Activated CD4-positive, alpha-beta T cell treated with anti-CD3 and anti-CD28 coated beads for 24 hours (primary cell): ENCODE data around the gene PRG2.
"Not testable (repeated sequence)": the region's sequence is repeated elsewhere in the genome, so short reads cannot be mapped to it uniquely, and the experiment has no call there.

Experiments used
- DNase-seq, 2 donors: peaks; one replicate each; pipeline ENCODE4 v3.0.0-alpha.2; 2020; ENCODE audit warnings: low read depth in 2 of 2

PRG2 gene

DNA sequence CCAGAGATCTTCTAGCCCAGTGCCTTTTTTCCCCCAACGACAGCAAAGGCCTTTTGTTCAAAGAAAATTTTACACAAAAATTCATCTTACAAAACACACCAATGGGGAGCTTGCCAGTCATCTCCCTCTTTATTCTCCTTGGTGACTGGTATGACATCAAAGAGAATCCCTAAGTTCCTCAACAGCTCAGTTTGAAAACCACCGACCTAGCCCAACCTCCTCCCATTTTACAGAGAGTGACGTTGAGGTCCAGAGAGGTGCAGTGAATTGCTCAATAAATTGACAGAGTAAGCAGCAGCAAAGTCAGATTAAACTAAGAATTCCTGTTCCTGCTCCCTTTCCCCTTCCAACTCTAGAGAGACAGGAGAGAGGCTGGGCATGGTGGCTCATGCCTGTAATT is 28.7 kb upstream of the PRG2 start:
- DNase-seq: no peak

DNA sequence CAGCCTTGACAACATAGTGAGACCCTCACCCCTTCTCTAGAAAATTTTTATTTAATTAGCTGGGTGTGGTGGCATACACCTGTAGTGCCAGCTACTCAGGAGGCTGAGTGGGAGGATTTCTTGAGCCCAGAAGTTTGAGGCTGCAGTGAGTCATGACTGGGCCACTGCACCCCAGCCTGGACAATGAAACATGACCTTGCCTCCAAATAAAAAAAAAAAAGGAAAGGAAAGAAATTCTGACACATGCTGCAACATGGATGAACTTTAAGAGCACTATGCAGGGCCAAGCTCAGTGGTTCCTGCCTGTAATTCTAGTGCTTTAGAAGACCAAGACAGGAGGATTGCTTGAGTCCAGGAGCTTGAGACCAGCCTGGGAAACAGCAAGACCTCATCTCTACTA is 27.7 kb upstream of the PRG2 start:
- DNase-seq: no peak

DNA sequence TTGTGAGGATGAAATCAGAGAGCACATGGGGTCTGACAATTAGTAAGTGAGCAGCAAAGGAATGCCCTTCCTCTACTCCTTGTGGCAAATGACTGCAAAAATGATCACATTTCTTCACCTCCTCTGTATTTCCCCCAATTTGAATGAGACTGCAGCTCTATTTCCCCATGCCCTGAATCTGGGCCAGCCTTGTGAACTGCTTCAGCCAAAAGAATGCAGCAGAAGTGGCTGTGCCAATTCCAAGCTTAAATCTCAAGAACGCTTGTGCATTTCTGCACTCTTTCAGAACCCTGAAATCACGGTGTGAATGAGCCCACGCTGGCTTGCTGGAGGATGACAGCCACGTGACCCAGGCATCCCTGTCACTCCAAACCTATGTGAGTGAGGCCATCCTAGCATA is 26.6 kb upstream of the PRG2 start:
- no peak for DNase-seq

DNA sequence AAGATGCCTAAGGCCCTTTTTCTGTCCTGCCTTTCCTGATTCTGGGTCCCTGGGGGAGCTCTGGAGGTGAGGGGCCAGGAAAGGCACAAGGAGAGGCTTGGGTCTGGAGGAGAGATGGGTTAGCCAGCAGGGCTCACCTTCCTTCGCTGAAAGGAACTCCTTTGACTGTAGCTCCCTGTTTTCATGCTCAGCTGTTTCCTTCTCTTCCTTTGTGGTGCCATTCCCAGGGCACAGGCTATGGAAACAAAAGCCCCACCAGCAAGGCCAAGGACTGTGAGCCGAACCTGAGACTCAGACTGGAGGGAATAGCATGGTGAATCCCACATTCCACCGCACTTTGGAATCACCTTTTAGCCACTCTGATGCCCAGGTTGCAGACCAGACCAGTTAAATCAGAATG is 26.0 kb upstream of the PRG2 start:
- DNase-seq: no peak

DNA sequence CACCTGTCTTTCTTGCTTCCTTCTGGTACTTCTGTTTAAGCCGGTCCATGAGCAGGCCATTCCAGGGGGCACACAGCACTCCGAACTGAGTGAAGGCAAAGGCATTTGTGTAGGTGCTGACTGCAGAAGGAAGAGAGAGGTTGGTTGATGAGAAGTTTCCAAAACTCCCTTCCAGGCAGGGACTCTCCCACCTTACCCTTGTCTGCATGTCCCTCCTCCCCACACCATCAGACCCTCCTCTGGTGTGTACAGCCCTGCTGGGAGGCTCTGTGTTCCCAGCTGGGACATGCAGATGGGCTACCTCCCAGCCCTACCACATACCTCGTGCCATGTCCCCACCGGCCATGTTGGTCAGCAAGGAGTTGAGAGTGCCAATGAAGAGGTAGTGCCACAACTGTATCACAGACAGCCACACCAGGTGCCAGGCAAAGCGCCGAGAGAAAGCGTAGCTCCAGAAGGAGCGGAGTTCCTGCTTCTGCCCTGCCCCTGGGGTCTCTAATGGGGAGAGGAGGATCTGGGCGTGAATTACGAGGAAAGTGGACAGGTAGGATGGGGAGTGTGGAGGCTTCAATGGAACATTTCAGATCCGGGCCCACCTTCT is 24.3 kb upstream of the PRG2 start:
- DNase-seq: no peak

DNA sequence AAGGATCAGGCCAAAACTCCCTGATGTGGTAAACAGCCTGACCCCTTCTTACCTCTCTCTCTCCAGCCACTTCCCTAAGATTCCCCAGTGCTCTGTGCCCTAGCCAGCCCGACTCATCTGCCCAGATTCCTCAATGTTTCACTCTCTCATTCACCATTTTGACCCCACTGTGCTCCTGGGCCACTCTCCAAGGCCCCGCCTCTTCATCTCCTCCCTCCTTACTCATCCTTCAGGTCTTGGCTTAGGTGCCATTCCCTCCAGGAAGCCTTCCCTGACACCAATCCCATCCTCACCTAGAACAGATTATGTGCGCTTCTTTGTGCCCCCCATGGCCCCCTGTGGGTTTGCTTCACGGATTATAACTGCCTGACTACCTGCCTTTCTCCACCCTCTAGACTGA is 23.2 kb upstream of the PRG2 start:
- no peak for DNase-seq

DNA sequence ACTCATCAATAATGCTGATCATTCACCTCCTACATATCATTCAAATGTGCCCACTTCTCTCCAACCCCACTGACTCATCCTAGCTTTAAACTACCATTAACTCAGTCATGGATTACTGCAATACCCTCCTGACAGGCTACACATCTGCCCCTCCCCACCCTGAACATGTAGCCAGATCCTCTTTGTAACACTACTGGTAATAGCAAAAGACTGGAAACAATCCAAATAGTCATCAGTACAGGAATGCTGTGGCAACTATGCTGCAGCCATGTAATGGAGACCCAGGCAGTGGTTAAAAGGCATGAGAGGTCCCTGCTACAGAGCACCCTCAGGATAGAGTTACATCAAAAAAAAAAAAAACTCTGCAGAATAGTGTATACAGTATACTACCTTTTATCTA is 19.8 kb upstream of the PRG2 start:
- no peak for DNase-seq

DNA sequence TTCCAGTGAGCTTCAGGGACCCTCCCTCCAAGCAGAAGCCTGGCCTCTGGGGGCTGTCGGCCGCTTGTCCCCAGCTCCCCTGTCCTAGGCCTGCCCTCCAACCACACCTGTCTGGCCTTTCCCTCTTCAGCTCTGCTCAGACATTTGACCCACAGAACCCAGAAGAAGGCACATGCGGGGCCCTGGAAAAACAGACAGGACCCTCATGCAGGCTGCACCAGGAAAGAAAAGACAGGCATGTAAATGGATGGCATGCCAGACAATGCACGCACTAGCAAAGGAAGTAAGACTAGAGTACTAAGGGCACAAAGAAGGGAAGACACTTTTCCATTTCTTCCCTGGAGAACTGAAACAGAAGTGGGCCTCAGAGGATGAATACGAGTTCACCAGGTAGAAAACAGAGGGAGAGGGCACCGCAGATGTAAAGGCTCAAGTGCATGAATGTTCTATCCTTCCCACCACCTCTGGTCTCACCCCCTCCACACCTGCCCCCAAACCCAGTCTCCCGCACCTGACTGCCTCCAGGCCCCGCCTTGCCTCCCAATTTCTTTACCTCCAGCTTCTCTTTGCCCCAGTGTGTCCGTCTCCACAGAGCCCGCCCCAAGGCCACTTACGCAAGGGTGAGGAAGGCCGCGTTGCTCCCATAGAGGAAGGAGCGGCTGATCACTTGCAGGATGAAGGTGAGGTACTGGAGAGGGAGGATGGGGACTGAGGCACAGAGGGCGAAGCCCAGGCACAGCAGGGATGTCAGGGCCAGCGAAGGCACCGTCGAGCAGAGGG is 19.1 kb upstream of the PRG2 start:
- DNase-seq: no peak

DNA sequence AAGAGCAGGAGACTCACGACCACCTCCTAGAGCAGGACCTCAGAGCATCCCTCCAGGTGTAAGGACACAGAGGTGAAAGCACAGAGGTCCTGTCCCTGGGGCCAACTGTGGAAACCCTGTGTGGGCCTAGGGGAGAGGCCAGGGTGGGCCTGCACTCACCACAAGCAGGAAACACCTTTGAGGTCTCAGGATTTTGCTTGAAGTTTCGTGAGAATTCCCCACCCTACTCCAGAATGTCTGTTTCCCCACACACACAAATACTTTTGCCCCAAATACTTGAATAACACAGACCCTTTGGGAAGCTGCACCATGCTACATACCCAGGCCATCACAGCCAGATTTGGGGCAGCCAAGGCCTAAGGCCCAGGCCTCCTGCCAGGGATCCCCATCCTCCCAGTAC is 18.3 kb upstream of the PRG2 start:
- DNase-seq: no peak

DNA sequence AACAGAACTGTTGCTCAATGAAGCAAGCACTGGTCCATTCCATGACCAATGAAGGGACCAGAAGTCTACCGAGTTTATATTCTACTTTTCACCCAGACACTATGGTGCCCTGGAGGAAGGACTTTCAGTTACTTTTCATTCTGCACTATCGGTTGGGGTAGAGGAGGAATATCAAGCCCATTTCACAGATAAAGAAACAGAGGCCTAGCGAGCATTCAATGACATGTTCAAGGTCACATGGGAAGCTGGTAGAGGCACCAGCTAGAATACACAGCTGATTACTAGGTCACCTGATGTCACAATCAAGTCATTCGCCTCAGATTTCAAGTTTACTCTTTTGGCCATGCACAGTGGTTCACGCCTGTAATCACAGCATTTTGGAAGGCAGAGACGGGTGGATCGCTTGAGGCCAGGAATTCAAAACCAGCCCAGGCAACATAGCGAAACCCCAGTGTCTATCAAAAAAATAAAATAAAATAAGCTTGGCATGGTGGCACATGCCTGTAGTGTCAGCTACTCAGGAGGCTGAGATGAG is 17.6 kb upstream of the PRG2 start:
- no peak for DNase-seq

DNA sequence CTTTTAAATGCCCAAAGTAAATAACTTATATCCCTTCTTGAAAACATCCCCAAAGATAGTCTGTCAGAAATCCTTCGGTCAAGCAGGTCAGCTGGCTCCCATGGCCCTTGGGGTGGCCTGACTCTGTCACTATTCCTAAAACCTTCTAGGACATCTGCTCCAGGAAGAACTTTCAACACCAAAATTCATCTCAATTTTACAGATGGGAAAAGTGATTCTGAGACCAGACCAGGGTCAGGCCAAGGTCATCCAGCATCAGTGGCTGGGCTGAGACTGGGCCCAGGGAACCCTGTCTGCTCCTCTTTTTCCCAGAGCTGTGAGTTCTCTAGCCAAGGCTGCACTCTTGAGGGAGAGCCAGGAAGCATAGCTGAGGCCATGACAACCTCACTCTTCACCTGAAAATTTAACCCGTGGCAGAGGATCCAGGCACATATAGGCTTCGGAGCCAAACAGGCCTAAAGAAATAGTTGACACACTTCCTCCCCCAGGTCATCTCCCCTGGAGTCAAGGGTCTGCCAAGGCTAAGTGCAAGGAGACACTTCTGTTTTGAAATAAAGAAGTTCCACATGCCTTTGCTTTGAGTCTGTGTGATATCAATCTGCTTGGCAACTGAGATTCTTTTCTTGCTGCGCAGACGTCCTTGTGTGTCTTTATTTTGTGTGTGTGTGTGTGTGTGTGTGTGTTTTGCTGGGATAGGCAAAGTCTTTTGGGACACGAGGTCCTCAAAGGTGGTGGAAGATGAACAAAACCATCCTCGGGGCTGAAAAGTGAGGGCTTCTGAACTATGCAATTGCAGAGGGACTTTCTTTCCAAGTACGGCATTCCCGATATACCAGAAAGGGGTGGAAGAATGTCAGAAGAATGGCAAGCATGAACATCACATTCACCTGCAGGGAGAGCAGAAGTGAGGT is 16.8 kb upstream of the PRG2 start:
- DNase-seq: no peak

DNA sequence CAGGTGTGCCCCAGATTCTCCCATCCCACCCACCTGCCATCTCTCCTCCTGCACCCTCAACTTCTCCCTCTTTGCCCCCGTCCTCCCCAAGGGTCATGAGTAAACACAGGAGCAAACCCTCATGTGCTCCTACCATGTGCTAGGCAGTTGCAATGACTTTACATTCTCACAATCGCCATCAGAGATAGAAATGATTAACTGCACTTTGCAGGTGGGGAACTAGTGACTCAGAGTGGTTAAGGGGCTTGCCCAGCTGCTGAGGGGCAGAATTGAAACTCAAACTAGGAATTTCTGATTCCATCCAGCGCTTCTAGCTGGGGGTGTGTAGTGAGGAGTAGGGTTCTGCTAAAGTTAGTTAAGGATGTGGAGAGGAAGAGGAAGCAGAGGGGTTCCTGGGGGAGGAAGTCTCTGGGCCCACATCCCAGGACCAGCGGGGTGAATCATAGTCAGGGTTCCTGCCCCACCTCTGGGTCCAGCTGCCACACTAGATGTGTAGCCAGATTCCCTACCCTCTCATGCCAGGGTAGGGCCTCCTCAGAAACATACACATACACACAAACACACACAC is 16.0 kb upstream of the PRG2 start:
- DNase-seq: no peak

DNA sequence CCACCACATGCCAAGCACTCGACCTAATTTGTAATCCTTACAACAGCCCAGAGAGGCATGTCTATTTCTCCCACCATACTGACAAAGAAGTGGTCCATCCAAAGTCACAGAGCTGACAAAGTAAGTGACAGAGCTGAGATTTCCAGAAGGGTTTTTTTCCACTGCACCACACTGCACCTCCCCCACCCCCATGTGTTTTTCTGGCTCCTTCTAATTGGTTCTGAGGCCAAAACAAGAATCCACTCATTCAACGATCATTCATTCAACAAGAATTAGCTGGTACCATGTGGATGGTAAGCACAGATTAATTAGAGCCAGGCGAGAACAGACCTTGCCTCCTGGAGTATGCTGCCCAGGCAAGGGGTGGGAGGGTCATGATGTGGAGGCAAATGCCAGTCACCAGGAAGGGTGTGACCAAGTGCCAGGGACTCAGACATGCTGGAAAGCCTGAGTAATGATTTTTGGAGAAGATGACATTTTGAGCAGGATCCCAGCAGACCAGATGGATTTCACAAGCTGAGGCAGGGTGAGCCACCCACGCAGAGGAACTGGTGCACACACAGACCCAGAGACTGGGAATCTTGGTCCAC is 14.9 kb upstream of the PRG2 start:
- no peak for DNase-seq

DNA sequence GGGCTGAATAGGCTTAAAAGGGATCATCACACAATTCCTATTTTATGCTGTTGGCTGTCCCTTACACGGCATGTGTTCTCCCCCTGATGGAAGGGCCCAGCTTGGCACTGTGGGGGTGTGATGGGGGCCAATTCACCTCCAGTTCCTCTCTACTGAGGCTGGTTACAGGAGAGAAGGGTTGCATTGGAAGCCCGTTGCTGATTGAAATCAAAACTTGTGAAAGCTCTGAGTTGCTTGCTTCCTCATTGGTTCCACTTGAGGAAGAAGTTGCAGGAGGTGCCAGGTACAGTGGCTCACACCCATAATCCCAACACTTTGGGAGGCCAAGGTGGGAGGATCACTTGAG is 13.3 kb upstream of the PRG2 start:
- no peak for DNase-seq

DNA sequence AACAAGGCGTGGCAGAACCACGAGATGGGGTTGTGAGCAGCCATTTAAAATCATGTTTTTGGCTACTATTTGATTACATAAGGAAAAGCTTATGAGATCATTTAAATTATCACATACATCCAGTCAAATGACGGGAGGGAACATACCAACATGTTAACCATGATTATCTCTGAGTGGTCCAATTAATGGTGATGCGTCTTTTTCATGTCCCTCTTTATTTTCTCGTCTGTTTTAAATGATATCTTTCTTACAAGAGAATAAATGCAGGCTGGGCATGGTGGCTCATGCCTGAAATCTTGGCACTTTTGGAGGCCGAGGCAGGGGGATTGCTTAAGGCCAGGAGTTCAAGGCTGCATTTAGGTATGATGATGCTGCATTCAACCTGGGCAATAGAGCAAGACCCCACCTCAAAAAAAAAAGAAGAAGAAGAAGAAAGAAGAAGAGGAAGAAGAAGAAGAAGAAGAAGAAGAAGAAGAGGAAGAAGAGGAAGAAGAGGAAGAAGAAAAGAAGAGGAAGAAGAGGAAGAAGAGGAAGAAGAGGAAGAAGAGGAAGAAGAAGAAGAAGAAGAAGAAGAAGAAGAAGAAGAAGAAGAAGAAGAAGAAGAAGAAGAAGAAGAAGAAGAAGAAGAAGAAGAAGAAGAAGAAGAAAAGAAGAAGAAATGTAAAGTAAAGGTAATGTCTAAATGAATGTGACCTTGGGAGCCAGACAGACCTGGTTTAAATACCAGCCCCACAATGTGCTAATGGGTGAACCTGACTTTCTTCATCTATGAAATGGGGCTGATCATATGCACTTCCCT is 12.8 kb upstream of the PRG2 start:
- DNase-seq: not testable (repeated sequence)

DNA sequence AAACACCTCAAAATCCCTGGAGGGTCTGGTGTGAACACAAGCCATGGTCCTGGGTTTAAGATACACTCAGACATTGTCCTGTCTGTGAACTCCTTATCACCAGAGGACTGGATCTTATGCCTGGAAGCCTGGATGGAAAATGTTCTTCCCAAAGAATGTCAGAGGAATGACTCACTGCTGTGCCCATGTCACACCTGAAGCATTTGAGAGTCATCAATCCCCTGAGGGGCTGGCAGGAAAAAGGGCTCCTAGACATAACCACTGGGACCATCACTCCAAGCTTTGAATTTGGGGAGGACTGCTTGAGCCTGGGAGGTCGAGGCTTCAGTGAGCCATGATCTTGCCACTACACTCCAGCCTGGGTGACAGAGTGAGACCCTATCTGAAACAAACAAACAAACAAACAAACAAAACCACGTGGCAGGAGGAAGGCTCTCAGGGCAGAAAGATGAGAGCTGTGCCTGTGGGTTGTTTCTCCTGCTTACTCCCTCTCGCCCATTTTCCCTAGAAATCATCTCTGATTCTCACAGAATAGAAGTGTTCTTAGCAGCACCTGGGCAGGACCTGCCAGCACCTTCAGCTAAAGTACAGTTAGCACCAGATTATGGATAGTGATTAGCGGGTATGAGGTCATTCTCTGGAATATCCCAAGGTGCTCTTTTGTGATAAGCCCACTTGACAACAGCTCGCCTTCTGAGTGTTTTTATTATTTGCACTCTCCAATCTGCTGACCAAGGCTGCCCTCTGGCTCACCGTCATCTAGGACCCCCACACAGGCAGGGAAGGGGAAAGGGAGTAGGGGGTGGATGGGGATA is 11.9 kb upstream of the PRG2 start:
- no peak for DNase-seq

DNA sequence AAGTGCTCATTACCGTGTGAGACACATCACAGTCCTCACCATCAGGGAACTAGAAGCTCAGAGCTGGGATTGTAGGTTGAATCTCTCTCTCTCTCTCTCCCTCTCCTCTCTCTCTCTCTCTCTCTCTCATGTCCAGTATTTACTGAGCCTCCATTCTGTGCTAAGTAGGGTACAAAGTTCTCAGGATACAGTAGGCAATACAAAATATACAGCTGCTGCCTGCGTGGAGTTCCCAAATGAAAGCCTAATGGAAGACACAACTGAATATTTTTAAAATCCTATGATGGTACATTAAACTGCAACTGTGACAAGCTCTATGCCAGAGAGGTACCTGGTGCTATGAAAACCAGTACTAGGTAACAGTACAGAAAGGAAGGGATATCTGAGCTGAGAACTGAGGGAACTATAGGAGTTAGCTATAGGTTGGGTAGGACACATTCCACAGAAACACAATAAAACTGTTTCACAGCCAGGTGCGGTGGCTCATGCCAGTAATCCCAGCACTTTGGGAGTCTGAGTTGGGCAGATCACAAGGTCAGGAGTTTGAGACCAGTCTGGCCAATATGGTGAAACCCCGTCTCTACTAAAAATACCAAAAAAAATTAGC is 9.6 kb upstream of the PRG2 start:
- no peak for DNase-seq

DNA sequence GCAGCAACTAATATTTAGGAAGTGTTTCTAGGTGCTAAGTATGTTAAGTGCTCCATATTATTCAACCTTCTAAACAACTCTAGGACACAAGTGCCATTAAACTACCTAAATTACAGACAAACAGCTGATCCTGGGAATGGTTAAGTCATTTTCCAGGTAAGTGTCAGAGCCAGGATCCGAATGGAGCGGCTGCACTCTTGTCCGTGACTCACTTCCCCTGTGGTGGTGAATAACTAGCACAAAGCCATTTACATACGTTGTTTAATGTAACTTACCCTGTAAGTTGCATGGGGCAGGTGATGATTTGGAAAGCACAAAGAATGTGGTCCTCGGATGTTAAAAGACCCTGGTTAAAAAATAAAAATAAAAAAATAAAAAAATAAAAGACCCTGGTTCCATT is 8.8 kb upstream of the PRG2 start:
- DNase-seq: no peak

DNA sequence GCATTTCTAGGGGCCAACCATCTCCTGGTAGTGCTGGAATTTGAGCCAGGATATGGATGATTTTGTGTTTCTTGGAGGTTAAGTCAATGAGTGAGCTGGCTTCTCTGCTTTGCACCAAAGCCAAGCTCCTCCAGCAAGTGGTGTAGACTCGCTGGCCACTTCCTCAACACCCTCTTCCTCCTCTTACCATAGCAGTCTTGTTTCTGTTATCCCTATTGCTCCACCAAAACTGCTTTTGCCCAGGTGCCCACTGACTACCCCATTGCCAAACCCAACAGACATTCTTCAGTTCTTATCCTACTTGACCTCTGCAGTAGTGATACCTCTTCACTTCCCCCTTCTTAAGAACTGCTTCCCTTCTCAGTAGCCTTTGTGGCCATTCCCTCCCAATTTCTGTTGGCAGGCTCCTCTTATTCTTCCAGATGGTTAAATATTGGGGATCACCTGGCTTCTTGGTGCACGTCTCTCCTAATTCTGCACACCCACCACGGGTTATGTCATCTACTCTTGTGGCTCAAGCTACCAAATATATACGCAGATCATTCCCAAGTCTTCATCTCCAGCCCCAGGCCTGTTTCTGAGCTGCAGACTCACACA is 7.0 kb upstream of the PRG2 start:
- DNase-seq: no peak
